Ascending aorta (tissue), 2 donors: Measurements from ENCODE around the gene SCN7A. TPM values are rescaled to one million over a fixed set of nuclear protein-coding genes. Genes with fewer than 3 reads are reported as not detected.

Source experiments
- DNase-seq, 2 donors: peaks; one replicate each; pipeline ENCODE4 v3.0.0-alpha.2; 2019; ENCODE audit warnings: low spot score in 2 of 2
- H3K27ac ChIP-seq, 2 donors: fragments of 200-600 bp; sonication (generic); one replicate each; pipeline ENCODE4 v1.5.1; 2016 to 2017; ENCODE audit warnings: mild to moderate bottlenecking in 1 of 2
- H3K27me3 ChIP-seq: fragments of 200-600 bp; sonication (generic); one replicate; pipeline ENCODE4 v1.5.1; 2017
- H3K36me3 ChIP-seq, 2 donors: fragments of 200-600 bp; sonication (generic); one replicate each; pipeline ENCODE4 v1.5.1; 2016
- H3K4me1 ChIP-seq, 2 donors: fragments of 200-600 bp; sonication (generic); one replicate each; pipeline ENCODE4 v1.5.1; 2016 to 2017; ENCODE audit warnings: mild to moderate bottlenecking in 1 of 2
- H3K4me3 ChIP-seq, 2 donors: fragments of 200-600 bp; sonication (generic); one replicate each; pipeline ENCODE4 v1.5.1; 2016 to 2017; ENCODE audit warnings: mild to moderate bottlenecking in 1 of 2
- H3K9me3 ChIP-seq, 2 donors: fragments of 200-600 bp; sonication (generic); one replicate each; pipeline ENCODE4 v1.5.1; 2016
- intact Hi-C: fragments of 100-400 bp; cut with DNase I; formaldehyde crosslinking; loops from one replicate; pipeline ENCODE4 v1.15.1; 2023
- total RNA-seq: library from RNA; depleted of rRNA; stranded (reverse); fragments of >200 nt; gene quantifications from one replicate; pipeline ENCODE4 v1.1.0, GENCODE V29; 2016
- TF ChIP-seq, protein P1 (sequence below), 3 experiments: fragments of 200-600 bp in 2 of 3; fragments of 450-650 bp in 1 of 3; sonication (generic) in 2 of 3; IDR thresholded peaks; one replicate each; pipeline ENCODE4 v1.5.1; 2016 to 2019; ENCODE audit warnings: antibody characterized with exemption in 3 of 3, mild to moderate bottlenecking in 1 of 3, moderate library complexity in 1 of 3

SCN7A gene
- total RNA-seq, 1 donor from 2014 or later, result 2.9 TPM

DNA sequence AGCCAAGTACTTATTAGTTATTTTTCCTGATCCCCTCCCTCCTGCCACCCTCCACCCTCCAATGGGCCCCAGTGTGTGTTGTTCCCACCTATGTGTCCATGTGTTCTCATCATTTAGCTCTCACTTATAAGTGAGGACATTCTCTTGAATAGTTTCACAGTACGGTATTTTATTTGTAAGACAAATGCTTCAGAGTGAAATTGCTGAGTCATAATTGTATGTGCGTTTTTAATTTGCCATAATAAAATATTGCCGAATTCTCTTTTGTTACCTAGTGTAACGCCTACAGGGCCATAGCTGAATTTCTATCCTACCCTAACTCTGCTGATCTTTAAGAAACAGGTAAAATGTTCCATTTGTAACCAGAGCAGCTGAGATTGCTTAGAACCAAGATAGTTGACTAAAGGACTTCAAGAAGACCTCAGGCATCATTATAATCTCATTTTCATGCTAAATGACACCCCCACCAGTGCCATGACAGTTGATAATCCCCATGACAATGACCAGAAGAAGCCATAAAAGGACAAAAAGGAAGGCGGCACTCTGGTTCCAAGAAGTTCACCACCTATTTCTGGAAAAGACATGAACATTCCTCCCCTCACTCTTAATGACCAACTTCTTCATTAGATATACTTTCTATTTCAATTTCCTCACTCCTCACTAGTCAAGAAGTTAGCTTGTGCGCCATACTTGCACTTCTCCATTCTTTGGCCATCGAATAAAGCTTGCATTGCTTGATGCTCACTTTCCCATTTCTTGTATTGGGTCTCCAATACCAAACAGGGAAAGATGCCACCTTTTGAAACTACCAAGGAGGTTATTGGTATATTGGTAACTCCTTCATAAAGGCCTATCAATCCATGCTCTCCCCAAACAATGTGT, 136.7 kb downstream of the SCN7A start:
- Histone ChIP-seq H3K27ac (no peak overlapping the region), H3K36me3 (no peaks in the 10 kb centered on the region), H3K4me1 (no peaks in the 10 kb centered on the region), H3K4me3 (no peak overlapping the region), H3K9me3 (no peaks in the 10 kb centered on the region), H3K27me3 (no peaks in the 10 kb centered on the region)
- TF ChIP-seq, protein P1, sequence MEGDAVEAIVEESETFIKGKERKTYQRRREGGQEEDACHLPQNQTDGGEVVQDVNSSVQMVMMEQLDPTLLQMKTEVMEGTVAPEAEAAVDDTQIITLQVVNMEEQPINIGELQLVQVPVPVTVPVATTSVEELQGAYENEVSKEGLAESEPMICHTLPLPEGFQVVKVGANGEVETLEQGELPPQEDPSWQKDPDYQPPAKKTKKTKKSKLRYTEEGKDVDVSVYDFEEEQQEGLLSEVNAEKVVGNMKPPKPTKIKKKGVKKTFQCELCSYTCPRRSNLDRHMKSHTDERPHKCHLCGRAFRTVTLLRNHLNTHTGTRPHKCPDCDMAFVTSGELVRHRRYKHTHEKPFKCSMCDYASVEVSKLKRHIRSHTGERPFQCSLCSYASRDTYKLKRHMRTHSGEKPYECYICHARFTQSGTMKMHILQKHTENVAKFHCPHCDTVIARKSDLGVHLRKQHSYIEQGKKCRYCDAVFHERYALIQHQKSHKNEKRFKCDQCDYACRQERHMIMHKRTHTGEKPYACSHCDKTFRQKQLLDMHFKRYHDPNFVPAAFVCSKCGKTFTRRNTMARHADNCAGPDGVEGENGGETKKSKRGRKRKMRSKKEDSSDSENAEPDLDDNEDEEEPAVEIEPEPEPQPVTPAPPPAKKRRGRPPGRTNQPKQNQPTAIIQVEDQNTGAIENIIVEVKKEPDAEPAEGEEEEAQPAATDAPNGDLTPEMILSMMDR (IDR thresholded peaks at IDR 0.05), result no peak
- intact Hi-C loops, result no loop called here
- DNase-seq, result no peak

Other genes with a start within 250 kb of the SCN7A start
- 5.5 TPM for gene SCN9A, start 118.3 kb downstream of the SCN7A start, total RNA-seq